PC-9 (cell line): Measurements from ENCODE around the gene WDR26. TPM values are rescaled to one million over a fixed set of nuclear protein-coding genes. Genes with fewer than 3 reads are reported as not detected.
"Not testable (repeated sequence)": the region's sequence is repeated elsewhere in the genome, so short reads cannot be mapped to it uniquely, and the experiment has no call there.

Source experiments
- Bru-seq: library from RNA; stranded (reverse); fragments of 400-500 nt; gene quantifications from one replicate; lab custom pipeline; 2021; lab: Mats Ljungman, UMichigan
- BruChase-seq, 2 experiments: library from RNA; stranded (reverse); fragments of 400-500 nt; gene quantifications; one replicate each; lab custom pipeline; 2021; lab: Mats Ljungman, UMichigan
- BruUV-seq: library from RNA; stranded (reverse); fragments of 400-500 nt; replicated peaks from 2 replicates; lab custom pipeline; 2021; lab: Mats Ljungman, UMichigan
- CTCF ChIA-PET: fragments of 300-600 bp; sonication (Branson Sonifier 250); formaldehyde crosslinking; loops from one replicate; lab custom pipeline; 2022; ENCODE audit warnings: antibody characterized with exemption; lab: Charles Lee
- POLR2A ChIA-PET: fragments of 300-600 bp; sonication (Branson Sonifier 250); formaldehyde crosslinking; loops from one replicate; lab custom pipeline; 2022; ENCODE audit warnings: antibody characterized with exemption; ENCODE audit not compliant: unreplicated experiment; lab: Charles Lee
- DNase-seq, 2 experiments: peaks; one replicate each; pipeline versions ENCODE4 v3.0.0 to v3.0.0-alpha.2; 2015 to 2022; ENCODE audit warnings: mixed read lengths in 1 of 2
- H2AFZ ChIP-seq: fragments of 200-600 bp; sonication (generic); 2 replicates; pipeline ENCODE4 v1.8.1; 2017; ENCODE audit warnings: antibody characterized with exemption
- H3F3A ChIP-seq: fragments of 200-600 bp; sonication (generic); 2 replicates; pipeline ENCODE4 v1.8.1; 2017; ENCODE audit warnings: antibody characterized with exemption, mild to moderate bottlenecking, low read depth; ENCODE audit not compliant: insufficient read depth
- H3K27ac ChIP-seq: fragments of 200-600 bp; sonication (generic); 2 replicates; pipeline ENCODE4 v1.6.1; 2016; ENCODE audit warnings: mixed run types
- H3K27me3 ChIP-seq: fragments of 200-600 bp; sonication (generic); 2 replicates; pipeline ENCODE4 v1.6.1; 2016; ENCODE audit warnings: low read depth, mixed run types; ENCODE audit not compliant: insufficient read depth
- H3K36me3 ChIP-seq: fragments of 200-600 bp; sonication (generic); 2 replicates; pipeline ENCODE4 v1.6.1; 2016; ENCODE audit warnings: low read depth, mixed run types
- H3K4me1 ChIP-seq: fragments of 200-600 bp; sonication (generic); replicated peaks from 2 replicates; pipeline ENCODE4 v1.6.1; 2016; ENCODE audit warnings: mixed run types; ENCODE audit not compliant: insufficient read depth
- H3K4me2 ChIP-seq: fragments of 200-600 bp; sonication (generic); 2 replicates; pipeline ENCODE4 v1.6.1; 2017; ENCODE audit warnings: mixed run types
- H3K4me3 ChIP-seq: fragments of 200-600 bp; sonication (generic); 2 replicates; pipeline ENCODE4 v1.6.1; 2016; ENCODE audit warnings: mixed run types
- H3K79me2 ChIP-seq: fragments of 200-600 bp; sonication (generic); 2 replicates; pipeline ENCODE4 v1.6.1; 2017; ENCODE audit warnings: low read depth, mixed run types
- H3K9me2 ChIP-seq: fragments of 200-600 bp; sonication (generic); 2 replicates; pipeline ENCODE4 v1.8.1; 2017; ENCODE audit warnings: mild to moderate bottlenecking; ENCODE audit not compliant: insufficient read depth
- H3K9me3 ChIP-seq: fragments of 200-600 bp; sonication (generic); 2 replicates; pipeline ENCODE4 v1.8.1; 2016; ENCODE audit warnings: low read depth; ENCODE audit not compliant: insufficient read depth
- H4K20me1 ChIP-seq: fragments of 200-600 bp; sonication (generic); 2 replicates; pipeline ENCODE4 v1.8.1; 2017; ENCODE audit not compliant: insufficient read depth
- EZH2 ChIP-seq: fragments of 200-600 bp; sonication (generic); IDR thresholded peaks from 2 replicates; pipeline ENCODE4 v1.8.0; 2017; ENCODE audit warnings: antibody characterized with exemption, low read depth
- intact Hi-C: fragments of 100-400 bp; cut with micrococcal nuclease; formaldehyde crosslinking; loops from one replicate; pipeline ENCODE4 v1.10.0; 2022; ENCODE audit not compliant: unreplicated experiment
- long read RNA-seq: library from polyadenylated mRNA; stranded (forward); transcript quantifications from one replicate; pipeline ENCODE4 v2.0.0, GENCODE V29; 2022
- total RNA-seq: library from RNA; stranded (reverse); gene quantifications from 2 replicates; pipeline ENCODE4 v1.2.3, GENCODE V29; 2021
- TF ChIP-seq, protein P1 (sequence below): fragments of 200-600 bp; sonication (generic); conservative IDR thresholded peaks from 2 replicates; pipeline ENCODE4 v1.6.1; 2017; ENCODE audit warnings: mixed run types, antibody characterized with exemption, mild to moderate bottlenecking, moderate library complexity

Gene WDR26
- total RNA-seq (76.0 and 88.9 TPM in 2 replicates), Bru-seq, nascent RNA (percentile 96 among the genes with signal in this experiment), BruChase-seq, experiment 1, labeled RNA remaining after a 2-hour chase (percentile 97 among the genes with signal in this experiment), BruChase-seq, experiment 2, labeled RNA remaining after a 6-hour chase (percentile 93 among the genes with signal in this experiment)
- long read RNA-seq, full-length matches to known transcripts: 1 of 10 reads
- long read RNA-seq, partial matches to known transcripts: 3 of 10 reads
- long read RNA-seq, other reads (novel, unspliced or antisense): 6 of 10 reads

DNA sequence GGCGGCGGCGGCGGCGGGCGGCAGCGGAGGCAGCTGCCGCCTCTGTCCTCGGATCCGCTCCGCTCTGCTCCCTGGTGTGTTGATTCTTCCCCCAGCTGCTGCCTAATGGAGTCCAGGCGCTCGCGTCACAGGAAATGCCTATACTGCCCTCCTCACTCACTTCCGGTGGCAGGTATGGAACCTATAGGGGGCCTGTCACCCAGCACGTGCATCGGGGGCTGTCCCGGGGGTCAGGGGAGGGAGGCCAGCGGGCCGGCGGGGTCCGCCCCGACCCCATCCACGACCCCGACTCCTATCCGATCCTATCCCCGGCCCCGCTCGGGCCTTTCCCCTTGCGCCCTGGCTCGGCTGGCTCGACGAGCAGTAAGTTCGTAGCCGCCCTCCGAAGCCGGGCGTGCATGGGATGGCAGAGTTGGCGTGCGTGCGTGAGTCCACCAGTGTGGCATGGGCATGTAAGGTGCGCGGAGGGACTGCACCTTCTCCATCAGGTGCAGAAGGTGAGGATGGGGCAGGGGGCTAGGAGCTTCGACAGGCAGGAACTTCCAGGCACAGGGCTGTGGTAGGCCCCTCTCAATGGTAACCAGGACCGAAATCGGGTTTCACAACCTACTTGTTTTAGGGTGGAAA lies at the start of gene WDR26:
WDR26 (minus strand) TSS at position 107 of the 627 bp plus-strand sequence.
- Histone ChIP-seq H3K27ac (peak within 1 kb of the TSS; percentile 71), H4K20me1 (peaks cover 29% of the 10 kb centered on the region), H2AFZ (peak within 1 kb of the TSS; percentile 97), H3F3A (peaks cover 28% of the 10 kb centered on the region), H3K27me3 (no peaks in the 10 kb centered on the region), H3K4me2 (peak within 1 kb of the TSS; percentile 87), H3K4me1 (peaks cover 50% of the 10 kb centered on the region), H3K9me3 (no peaks in the 10 kb centered on the region), H3K79me2 (peaks cover 81% of the 10 kb centered on the region), H3K9me2 (no peaks in the 10 kb centered on the region), H3K4me3 (peak within 1 kb of the TSS; percentile 87), H3K36me3 (peaks cover 28% of the 10 kb centered on the region)
- intact Hi-C loops: loop anchor here (1.0 to 10.0 kb wide), 2 partner anchors 63 to 420 kb away; no protein-coding TSS in a partner anchor
- ChIA-PET POLR2A (interaction anchor here (0.6 to 1.0 kb wide), 3 partner anchors 20 to 781 kb away, joined by 5 to 8 read pairs (median 5); no protein-coding TSS in a partner anchor), CTCF (interaction anchor here (0.6 to 1.4 kb wide), 2 partner anchors 23 to 379 kb away, joined by 4 to 5 read pairs; no protein-coding TSS in a partner anchor)
- no TSS peak for BruUV-seq
- peak; percentile 76 to 78 for DNase-seq
- TF ChIP-seq, protein P1, sequence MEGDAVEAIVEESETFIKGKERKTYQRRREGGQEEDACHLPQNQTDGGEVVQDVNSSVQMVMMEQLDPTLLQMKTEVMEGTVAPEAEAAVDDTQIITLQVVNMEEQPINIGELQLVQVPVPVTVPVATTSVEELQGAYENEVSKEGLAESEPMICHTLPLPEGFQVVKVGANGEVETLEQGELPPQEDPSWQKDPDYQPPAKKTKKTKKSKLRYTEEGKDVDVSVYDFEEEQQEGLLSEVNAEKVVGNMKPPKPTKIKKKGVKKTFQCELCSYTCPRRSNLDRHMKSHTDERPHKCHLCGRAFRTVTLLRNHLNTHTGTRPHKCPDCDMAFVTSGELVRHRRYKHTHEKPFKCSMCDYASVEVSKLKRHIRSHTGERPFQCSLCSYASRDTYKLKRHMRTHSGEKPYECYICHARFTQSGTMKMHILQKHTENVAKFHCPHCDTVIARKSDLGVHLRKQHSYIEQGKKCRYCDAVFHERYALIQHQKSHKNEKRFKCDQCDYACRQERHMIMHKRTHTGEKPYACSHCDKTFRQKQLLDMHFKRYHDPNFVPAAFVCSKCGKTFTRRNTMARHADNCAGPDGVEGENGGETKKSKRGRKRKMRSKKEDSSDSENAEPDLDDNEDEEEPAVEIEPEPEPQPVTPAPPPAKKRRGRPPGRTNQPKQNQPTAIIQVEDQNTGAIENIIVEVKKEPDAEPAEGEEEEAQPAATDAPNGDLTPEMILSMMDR: 0 out of 2 replicates have a peak, but pooled peaks have one; percentile 17
- no peak for TF ChIP-seq EZH2

DNA sequence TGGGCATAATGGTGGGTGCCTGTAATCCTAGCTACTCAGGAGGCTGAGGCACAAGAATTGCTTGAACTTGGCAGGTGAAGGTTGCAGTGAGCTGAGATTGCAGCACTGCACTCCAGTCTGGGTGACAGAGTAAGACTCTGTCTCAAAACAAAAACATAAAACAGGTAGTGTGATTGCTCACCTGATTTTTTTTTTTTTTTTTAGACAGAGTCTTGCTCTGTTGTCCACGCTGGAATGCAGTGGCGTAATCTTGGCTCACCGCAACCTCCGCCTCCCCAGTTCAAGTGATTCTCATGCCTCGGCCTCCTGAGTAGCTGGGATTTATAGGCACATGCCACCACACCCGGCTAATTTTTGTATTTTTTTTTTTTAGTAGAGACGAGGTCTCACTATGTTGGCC lies 48.6 kb upstream of the WDR26 start:
- H3K36me3 ChIP-seq, H3K4me3 ChIP-seq, BruUV-seq, intact Hi-C loops, H3K9me2 ChIP-seq, POLR2A ChIA-PET, H3F3A ChIP-seq, H2AFZ ChIP-seq, H4K20me1 ChIP-seq, H3K9me3 ChIP-seq, H3K27me3 ChIP-seq, H3K79me2 ChIP-seq: not testable (repeated sequence)
- CTCF ChIA-PET: interaction anchor here (0.7 kb wide), 1 partner anchor 83 kb away, joined by 7 read pairs; no protein-coding TSS in a partner anchor
- Histone ChIP-seq H3K4me1 (peaks cover 22% of the 10 kb centered on the region), H3K4me2 (0 out of 2 replicates have a peak overlapping the region, but pooled peaks have one; percentile 3), H3K27ac (peak overlapping the region; percentile 55)
- peak; percentile 29 to 56 for DNase-seq

DNA sequence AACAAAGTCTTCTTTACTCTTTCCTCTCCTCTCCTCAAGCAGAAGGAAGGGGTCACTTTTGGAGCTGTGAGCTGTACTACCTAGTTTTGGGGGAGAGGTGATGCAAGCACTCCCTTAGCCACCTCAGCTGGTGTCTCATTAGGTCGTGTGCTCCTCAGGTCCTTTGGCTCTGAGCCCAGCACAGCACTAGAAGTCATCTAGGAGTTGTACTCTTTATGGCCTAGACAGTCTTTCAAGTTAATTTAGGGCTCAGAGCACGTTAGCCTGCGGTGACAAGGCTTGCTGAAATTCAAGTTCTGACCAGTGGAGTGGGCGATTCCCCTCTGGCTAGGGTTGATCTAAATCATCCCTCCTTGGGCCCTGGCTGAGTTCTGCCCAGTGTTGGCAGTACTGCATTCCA lies 48.0 kb upstream of the WDR26 start:
- H3F3A ChIP-seq: peaks cover 7% of the 10 kb centered on the region; the same call in 1 of the 2 replicates
- TF ChIP-seq, protein P1: no peak
- TF ChIP-seq EZH2: no peak
- H3K4me3 ChIP-seq: no peak overlapping the region
- intact Hi-C loops: no loop called here
- no peaks in the 10 kb centered on the region for H3K36me3 ChIP-seq
- BruUV-seq: no TSS peak
- H3K27me3 ChIP-seq: no peaks in the 10 kb centered on the region
- peak overlapping the region; percentile 3 for H3K4me2 ChIP-seq
- no peaks in the 10 kb centered on the region for H3K9me2 ChIP-seq
- peak overlapping the region; percentile 55 for H3K27ac ChIP-seq
- no peaks in the 10 kb centered on the region for H3K9me3 ChIP-seq
- H4K20me1 ChIP-seq: no peaks in the 10 kb centered on the region
- H2AFZ ChIP-seq: no peak overlapping the region
- peak in 1 of 2 experiments; percentile 46 for DNase-seq
- CTCF ChIA-PET: no interaction called here
- POLR2A ChIA-PET: no interaction called here
- peaks cover 22% of the 10 kb centered on the region for H3K4me1 ChIP-seq
- no peaks in the 10 kb centered on the region for H3K79me2 ChIP-seq
